T-cell (primary cell): ENCODE data around the gene MX1. TPM values are rescaled to one million over a fixed set of nuclear protein-coding genes. Genes with fewer than 3 reads are reported as not detected.

Source experiments
- ATAC-seq, 4 experiments: fragments of 200-7000 bp in 3 of 4; fragments of 150-1000 bp in 1 of 4; cut with Tn5 transposase; replicated peaks in 1 of 4; 1 replicate in 3 of 4; 2 replicates in 1 of 4; pipeline ENCODE4 v1.10.0; 2021; ENCODE audit warnings: moderate library complexity in 3 of 4, mild to moderate bottlenecking in 2 of 4, moderate number of reproducible peaks in 1 of 4
- CTCF ChIA-PET, 2 donors: fragments of 300-600 bp; sonication (Branson Sonifier 250); formaldehyde crosslinking; loops; one replicate each; lab custom pipeline; 2022; ENCODE audit warnings: antibody characterized with exemption in 2 of 2; lab: Charles Lee
- POLR2A ChIA-PET, 2 donors: fragments of 300-600 bp; sonication (Branson Sonifier 250); formaldehyde crosslinking; loops; one replicate each; lab custom pipeline; 2022; ENCODE audit warnings: antibody characterized with exemption in 2 of 2; lab: Charles Lee
- DNase-seq, 35 experiments: peaks; one replicate each; pipeline versions ENCODE4 v3.0.0 to v3.0.0-alpha.2; 2013 to 2023
- H3K27ac ChIP-seq: one replicate; pipeline ENCODE4 v1.5.1; 2013; ENCODE audit warnings: low read length
- H3K27me3 ChIP-seq, 2 experiments: replicated peaks in 1 of 2; 1 replicate in 1 of 2; 2 replicates in 1 of 2; pipeline versions ENCODE4 v1.6.1 to v1.7.0; 2013; ENCODE audit warnings: low read length in 1 of 2, mixed read lengths in 1 of 2; ENCODE audit not compliant: control insufficient read depth in 2 of 2, insufficient read depth in 2 of 2; ENCODE audit errors: extremely low read depth in 1 of 2
- H3K36me3 ChIP-seq, 2 donors: 1 replicate in 1 of 2; 2 replicates in 1 of 2; pipeline versions ENCODE4 v1.6.1 to v1.7.0; 2013; ENCODE audit warnings: low read length in 1 of 2; ENCODE audit not compliant: control insufficient read depth in 2 of 2, insufficient read depth in 1 of 2; ENCODE audit errors: extremely low read depth in 1 of 2
- H3K4me1 ChIP-seq, 2 experiments: 1 replicate in 1 of 2; 2 replicates in 1 of 2; pipeline versions ENCODE4 v1.6.1 to v1.7.0; 2013; ENCODE audit warnings: low read length in 2 of 2, mixed read lengths in 1 of 2; ENCODE audit not compliant: insufficient read depth in 2 of 2, control insufficient read depth in 1 of 2; ENCODE audit errors: extremely low read depth in 1 of 2
- H3K4me3 ChIP-seq, 2 donors: 1 replicate in 1 of 2; 2 replicates in 1 of 2; pipeline versions ENCODE4 v1.5.1 to v1.7.0; 2013; ENCODE audit warnings: mild to moderate bottlenecking in 2 of 2, low read length in 1 of 2, moderate library complexity in 1 of 2; ENCODE audit not compliant: control insufficient read depth in 1 of 2; ENCODE audit errors: extremely low read depth in 1 of 2
- H3K9me3 ChIP-seq: 2 replicates; pipeline ENCODE4 v1.7.0; 2013
- H3K27ac Mint-ChIP-seq, 2 donors: one replicate each; pipeline ENCODE4 v1.8.0; 2020 to 2021; ENCODE audit warnings: mild to moderate bottlenecking in 2 of 2, mixed read lengths in 2 of 2
- H3K27me3 Mint-ChIP-seq, 2 donors: one replicate each; pipeline ENCODE4 v1.8.0; 2021 to 2022; ENCODE audit warnings: mixed read lengths in 2 of 2
- H3K36me3 Mint-ChIP-seq: one replicate; pipeline ENCODE4 v1.8.0; 2021; ENCODE audit warnings: mixed read lengths
- H3K4me1 Mint-ChIP-seq, 3 donors: one replicate each; pipeline ENCODE4 v1.8.0; 2020 to 2022; ENCODE audit warnings: mixed read lengths in 3 of 3, mild to moderate bottlenecking in 1 of 3
- H3K4me3 Mint-ChIP-seq, 3 donors: one replicate each; pipeline ENCODE4 v1.8.0; 2020 to 2022; ENCODE audit warnings: mild to moderate bottlenecking in 3 of 3, mixed read lengths in 3 of 3, moderate library complexity in 3 of 3
- H3K9me3 Mint-ChIP-seq, 3 donors: one replicate each; pipeline ENCODE4 v1.8.0; 2020 to 2022; ENCODE audit warnings: mixed read lengths in 3 of 3
- WGBS: methylation state at CpG from one replicate; pipeline ENCODE4 v1.1.5; 2013; ENCODE audit warnings: missing lambda C conversion rate; ENCODE audit not compliant: insufficient coverage; 5-methylcytosine and 5-hydroxymethylcytosine counted together
- total RNA-seq, 35 experiments: library from RNA in 6 of 35; stranded (reverse) in 6 of 35; fragments of 120-200 nt in 1 of 35; gene quantifications; one replicate each; pipeline versions ENCODE4 v1.2.1 to v1.2.4 and lab custom pipeline; 2013 to 2026

The MX1 gene
- total RNA-seq, 5 donors from 2014 or later (not counting 1 experiment from before 2014, with no cell fraction given), result 55.2 to 82.5 (median 68.7) TPM

DNA sequence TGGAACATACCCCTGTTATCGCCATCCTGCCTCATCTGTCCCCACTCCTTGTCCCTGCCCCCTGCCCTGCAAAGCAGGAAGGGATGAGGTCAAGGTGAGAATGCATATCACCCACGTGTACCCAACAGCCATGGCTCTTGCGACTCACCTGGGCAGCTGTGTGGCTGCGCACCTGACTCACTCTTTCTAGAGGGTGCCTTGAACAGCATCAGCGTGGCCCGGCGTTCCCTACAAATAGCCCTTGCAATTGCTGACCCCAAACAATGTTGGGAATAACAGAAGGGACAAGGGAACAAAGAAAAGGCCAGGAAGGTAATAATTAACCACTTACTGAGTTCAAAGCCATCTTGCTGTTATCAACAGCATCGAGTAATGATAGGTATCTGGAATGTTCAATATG lies 71.7 kb downstream of the MX1 start:
- no peak overlapping the region for H3K4me3 ChIP-seq
- DNase-seq (no peak), ATAC-seq (no peak)
- H3K9me3 Mint-ChIP-seq, result no peaks in the 10 kb centered on the region
- POLR2A ChIA-PET, result no interaction called here
- H3K27me3 ChIP-seq, result peaks cover 0 to 18% of the 10 kb centered on the region in 2 experiments
- no peaks in the 10 kb centered on the region for H3K4me1 ChIP-seq
- H3K9me3 ChIP-seq, result no peaks in the 10 kb centered on the region
- peaks cover 17 to 23% of the 10 kb centered on the region in 2 donors for H3K27me3 Mint-ChIP-seq
- no peaks in the 10 kb centered on the region for H3K36me3 Mint-ChIP-seq
- CTCF ChIA-PET, result no interaction called here
- no peak overlapping the region for H3K27ac ChIP-seq
- no peaks in the 10 kb centered on the region for H3K36me3 ChIP-seq
- no peak overlapping the region for H3K27ac Mint-ChIP-seq
- no peak overlapping the region for H3K4me3 Mint-ChIP-seq
- 67% methylated on average over 3 of the region's 8 CpGs for WGBS
- no peaks in the 10 kb centered on the region for H3K4me1 Mint-ChIP-seq

DNA sequence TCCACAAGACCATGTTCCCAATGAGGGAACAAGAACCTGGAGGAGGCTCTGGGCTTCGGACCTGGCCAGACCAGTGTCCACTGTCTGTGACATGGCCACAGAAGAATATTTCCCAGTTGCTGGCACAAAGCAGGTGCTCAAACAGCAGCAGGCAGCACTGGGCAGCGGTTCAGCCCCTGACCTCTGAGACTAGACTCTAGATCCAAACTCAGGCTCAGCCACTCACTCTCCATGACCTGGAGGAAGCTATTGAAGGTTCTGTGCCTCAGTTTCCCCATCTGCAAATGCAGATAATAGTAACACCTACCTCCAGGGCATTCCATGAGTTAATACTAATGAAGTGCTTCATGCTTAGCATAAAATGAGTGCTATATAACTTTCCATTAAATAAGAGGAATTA lies 73.9 kb downstream of the MX1 start:
- 44% methylated on average over 1 of the region's 2 CpGs for WGBS
- POLR2A ChIA-PET, result no interaction called here

DNA sequence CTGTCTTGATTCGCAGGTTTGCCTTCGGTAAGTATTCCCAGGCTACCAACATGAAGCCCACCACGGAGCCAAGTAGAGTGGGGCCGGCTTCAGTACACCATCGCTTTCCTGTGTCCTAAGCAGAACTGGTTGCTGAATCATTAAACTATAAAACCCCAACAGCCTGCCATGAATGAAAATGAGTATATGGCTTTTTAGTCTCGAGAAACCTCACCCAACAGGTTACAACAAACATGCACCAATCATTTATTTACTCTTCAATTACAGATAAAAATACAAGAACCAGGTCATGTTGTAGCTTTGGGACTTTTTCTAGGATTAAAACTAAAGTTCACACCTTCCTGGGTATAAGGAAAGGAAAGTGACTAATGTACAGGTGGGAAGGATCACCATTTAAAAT lies 74.3 kb downstream of the MX1 start:
- Mint-ChIP-seq H3K4me1 (peaks cover 0 to 3% (median 0%) of the 10 kb centered on the region in 3 donors), H3K4me3 (no peak overlapping the region), H3K36me3 (no peaks in the 10 kb centered on the region), H3K27me3 (peaks cover 22 to 25% of the 10 kb centered on the region in 2 donors), H3K9me3 (no peaks in the 10 kb centered on the region), H3K27ac (no peak overlapping the region)
- ChIA-PET CTCF (no interaction called here), POLR2A (no interaction called here)
- Histone ChIP-seq H3K4me1 (no peaks in the 10 kb centered on the region), H3K27ac (no peak overlapping the region), H3K27me3 (peaks cover 0 to 22% of the 10 kb centered on the region in 2 experiments), H3K36me3 (no peaks in the 10 kb centered on the region), H3K9me3 (no peaks in the 10 kb centered on the region), H3K4me3 (no peak overlapping the region)
- DNase-seq, result no peak
- ATAC-seq, result no peak
- 73% methylated on average over 2 of the region's 6 CpGs for WGBS

More for the DNA sequence above, 73.9 kb downstream of the MX1 start:
- peaks cover 20 to 22% of the 10 kb centered on the region in 2 donors for H3K27me3 Mint-ChIP-seq
- peaks cover 0 to 3% (median 0%) of the 10 kb centered on the region in 3 donors for H3K4me1 Mint-ChIP-seq
- Histone ChIP-seq H3K36me3 (no peaks in the 10 kb centered on the region), H3K27ac (no peak overlapping the region), H3K4me1 (no peaks in the 10 kb centered on the region), H3K27me3 (peaks cover 0 to 19% of the 10 kb centered on the region in 2 experiments), H3K9me3 (no peaks in the 10 kb centered on the region), H3K4me3 (no peak overlapping the region)
- H3K27ac Mint-ChIP-seq, result no peak overlapping the region
- no peaks in the 10 kb centered on the region for H3K9me3 Mint-ChIP-seq
- H3K4me3 Mint-ChIP-seq, result no peak overlapping the region
- ATAC-seq, result no peak
- no peaks in the 10 kb centered on the region for H3K36me3 Mint-ChIP-seq
- DNase-seq, result no peak
- CTCF ChIA-PET, result no interaction called here

DNA sequence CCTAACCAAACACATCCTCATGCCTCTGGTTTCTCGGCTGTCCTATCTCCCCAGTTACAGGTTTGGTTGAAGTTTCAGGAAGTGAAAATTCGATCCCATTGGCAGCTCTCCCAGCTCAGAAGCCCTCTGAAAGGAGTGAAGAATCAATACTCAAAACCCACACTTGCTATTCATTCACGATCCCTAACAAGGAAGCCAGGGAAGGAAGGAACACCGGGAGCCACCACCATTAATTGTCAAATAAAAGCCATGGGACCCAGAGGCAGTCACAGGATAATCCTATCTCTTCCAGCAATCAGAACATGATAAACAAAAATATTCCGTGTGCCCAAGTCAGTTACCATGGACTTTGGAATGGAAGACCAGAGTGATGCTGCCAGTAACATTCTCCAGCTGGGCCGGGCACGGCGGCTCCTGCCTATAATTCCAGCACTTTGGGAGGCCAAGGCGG lies 74.9 kb downstream of the MX1 start:
- H3K4me3 Mint-ChIP-seq, result no peak overlapping the region
- ChIA-PET POLR2A (no interaction called here), CTCF (no interaction called here)
- H3K36me3 Mint-ChIP-seq, result no peaks in the 10 kb centered on the region
- peaks cover 0 to 3% (median 0%) of the 10 kb centered on the region in 3 donors for H3K4me1 Mint-ChIP-seq
- no peak overlapping the region for H3K27ac Mint-ChIP-seq
- H3K4me3 ChIP-seq, result no peak overlapping the region
- peaks cover 25 to 29% of the 10 kb centered on the region in 2 donors for H3K27me3 Mint-ChIP-seq
- DNase-seq (no peak), ATAC-seq (no peak)
- peaks cover 0 to 27% of the 10 kb centered on the region in 2 experiments for H3K27me3 ChIP-seq
- no peaks in the 10 kb centered on the region for H3K9me3 ChIP-seq
- no peak overlapping the region for H3K27ac ChIP-seq
- H3K4me1 ChIP-seq, result no peaks in the 10 kb centered on the region
- H3K9me3 Mint-ChIP-seq, result no peaks in the 10 kb centered on the region
- no peaks in the 10 kb centered on the region for H3K36me3 ChIP-seq
- WGBS, result 52% methylated on average over 3 of the region's 9 CpGs

DNA sequence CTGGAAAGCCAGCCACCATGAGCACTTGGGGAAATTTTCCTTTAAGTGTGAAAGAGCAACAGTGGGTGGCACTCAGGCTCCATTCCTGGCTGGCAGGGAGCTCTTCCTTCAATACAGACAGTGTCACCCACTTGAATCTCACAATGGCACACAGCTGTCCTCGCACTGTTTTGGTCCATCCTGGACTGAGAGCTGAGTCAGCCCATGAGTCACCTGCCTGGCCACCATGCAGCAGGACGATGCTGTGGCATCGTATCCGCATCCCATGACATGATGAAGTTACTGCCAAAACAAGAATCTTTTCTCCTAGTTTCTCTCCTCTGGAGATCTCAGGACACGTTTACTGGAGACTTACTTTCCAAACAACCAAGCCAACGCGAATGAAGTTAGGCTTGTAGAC lies 75.9 kb downstream of the MX1 start:
- Mint-ChIP-seq H3K27ac (no peak overlapping the region), H3K27me3 (peaks cover 25 to 39% of the 10 kb centered on the region in 2 donors), H3K36me3 (no peaks in the 10 kb centered on the region), H3K9me3 (no peaks in the 10 kb centered on the region), H3K4me1 (peaks cover 0 to 3% (median 0%) of the 10 kb centered on the region in 3 donors), H3K4me3 (no peak overlapping the region)
- peaks cover 3 to 37% of the 10 kb centered on the region in 2 experiments for H3K27me3 ChIP-seq
- ChIA-PET CTCF (no interaction called here), POLR2A (no interaction called here)
- H3K9me3 ChIP-seq, result no peaks in the 10 kb centered on the region
- no peak overlapping the region for H3K4me3 ChIP-seq
- H3K4me1 ChIP-seq, result no peaks in the 10 kb centered on the region
- no peaks in the 10 kb centered on the region for H3K36me3 ChIP-seq
- no peak overlapping the region for H3K27ac ChIP-seq
- DNase-seq, result no peak
- ATAC-seq, result no peak
- 85% methylated on average over 7 of the region's 7 CpGs for WGBS

GRCh38 chr21:41503331-41503730 lies 77.3 kb downstream of the MX1 start:
- Mint-ChIP-seq H3K9me3 (no peaks in the 10 kb centered on the region), H3K36me3 (no peaks in the 10 kb centered on the region), H3K4me1 (peaks cover 0 to 3% (median 0%) of the 10 kb centered on the region in 3 donors), H3K27me3 (peaks cover 25 to 39% of the 10 kb centered on the region in 2 donors), H3K4me3 (no peak overlapping the region), H3K27ac (no peak overlapping the region)
- Histone ChIP-seq H3K4me1 (peaks cover 0 to 2% of the 10 kb centered on the region in 2 experiments), H3K27ac (no peak overlapping the region), H3K9me3 (no peaks in the 10 kb centered on the region), H3K4me3 (no peak overlapping the region), H3K36me3 (no peaks in the 10 kb centered on the region), H3K27me3 (peaks cover 3 to 46% of the 10 kb centered on the region in 2 experiments)
- 100% methylated on average over 1 of the region's 4 CpGs for WGBS
- ChIA-PET CTCF (no interaction called here), POLR2A (no interaction called here)
- no peak for DNase-seq
- no peak for ATAC-seq

GRCh38 chr21:41504030-41504429 lies 78.0 kb downstream of the MX1 start:
- Mint-ChIP-seq H3K9me3 (no peaks in the 10 kb centered on the region), H3K27ac (no peak overlapping the region), H3K4me1 (peaks cover 0 to 4% (median 0%) of the 10 kb centered on the region in 3 donors), H3K36me3 (no peaks in the 10 kb centered on the region), H3K4me3 (no peak overlapping the region), H3K27me3 (peaks cover 24 to 45% of the 10 kb centered on the region in 2 donors)
- Histone ChIP-seq H3K27me3 (peaks cover 3 to 52% of the 10 kb centered on the region in 2 experiments), H3K9me3 (no peaks in the 10 kb centered on the region), H3K27ac (no peak overlapping the region), H3K4me1 (peaks cover 0 to 3% of the 10 kb centered on the region in 2 experiments), H3K4me3 (no peak overlapping the region), H3K36me3 (no peaks in the 10 kb centered on the region)
- CTCF ChIA-PET, result no interaction called here
- no peak for ATAC-seq
- DNase-seq, result no peak
- POLR2A ChIA-PET, result no interaction called here
- WGBS, result 40% methylated on average over 4 of the region's 5 CpGs
